OCI-LY7 (cell line): ENCODE measurements around the gene CNN2.

Experiments used
- EZH2phosphoT487 ChIP-seq: fragments of 200-600 bp; sonication (generic); IDR thresholded peaks from 2 replicates; pipeline ENCODE4 v1.6.1; 2018; ENCODE audit warnings: low read depth, borderline replicate concordance, mild to moderate bottlenecking, mixed run types, antibody characterized with exemption, low read length, moderate library complexity, mixed read lengths
- TF ChIP-seq, protein P1 (sequence below): fragments of 200-600 bp; sonication (generic); conservative IDR thresholded peaks from 2 replicates; pipeline ENCODE4 v1.5.1; 2014; ENCODE audit warnings: mild to moderate bottlenecking, antibody characterized with exemption, low read length, moderate library complexity, mixed read lengths

DNA sequence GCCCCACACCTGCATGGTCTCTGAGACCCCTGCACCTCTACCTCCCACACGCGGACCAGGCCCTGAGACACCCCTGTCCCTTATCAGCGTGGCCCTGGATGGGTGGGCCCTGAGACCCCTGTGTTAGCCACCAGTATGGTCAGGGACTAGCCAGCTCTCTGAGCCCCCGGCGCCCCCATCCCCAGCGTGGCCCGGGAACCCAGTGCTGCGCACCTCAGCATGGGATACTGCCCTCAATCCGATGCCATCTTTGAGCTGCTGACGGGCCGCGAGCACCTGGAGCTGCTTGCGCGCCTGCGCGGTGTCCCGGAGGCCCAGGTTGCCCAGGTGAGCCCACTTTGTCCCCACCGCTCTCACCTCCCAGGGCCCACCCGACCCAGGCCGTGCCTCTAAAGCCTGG is 35.6 kb downstream of the CNN2 start:
- TF ChIP-seq, protein P1, sequence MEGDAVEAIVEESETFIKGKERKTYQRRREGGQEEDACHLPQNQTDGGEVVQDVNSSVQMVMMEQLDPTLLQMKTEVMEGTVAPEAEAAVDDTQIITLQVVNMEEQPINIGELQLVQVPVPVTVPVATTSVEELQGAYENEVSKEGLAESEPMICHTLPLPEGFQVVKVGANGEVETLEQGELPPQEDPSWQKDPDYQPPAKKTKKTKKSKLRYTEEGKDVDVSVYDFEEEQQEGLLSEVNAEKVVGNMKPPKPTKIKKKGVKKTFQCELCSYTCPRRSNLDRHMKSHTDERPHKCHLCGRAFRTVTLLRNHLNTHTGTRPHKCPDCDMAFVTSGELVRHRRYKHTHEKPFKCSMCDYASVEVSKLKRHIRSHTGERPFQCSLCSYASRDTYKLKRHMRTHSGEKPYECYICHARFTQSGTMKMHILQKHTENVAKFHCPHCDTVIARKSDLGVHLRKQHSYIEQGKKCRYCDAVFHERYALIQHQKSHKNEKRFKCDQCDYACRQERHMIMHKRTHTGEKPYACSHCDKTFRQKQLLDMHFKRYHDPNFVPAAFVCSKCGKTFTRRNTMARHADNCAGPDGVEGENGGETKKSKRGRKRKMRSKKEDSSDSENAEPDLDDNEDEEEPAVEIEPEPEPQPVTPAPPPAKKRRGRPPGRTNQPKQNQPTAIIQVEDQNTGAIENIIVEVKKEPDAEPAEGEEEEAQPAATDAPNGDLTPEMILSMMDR = no peak
- TF ChIP-seq EZH2phosphoT487 = no peak
